HG03196 (cell line): ENCODE measurements around the gene ZNF316.

Experiments used
- ATAC-seq: cut with Tn5 transposase; IDR thresholded peaks from one replicate; pipeline ENCODE4 v1.9.1; 2021; ENCODE audit not compliant: unreplicated experiment

The ZNF316 gene

GRCh38 chr7:6636741-6637543 is at the start of gene ZNF316:
TSS of gene ZNF316 (plus strand) at chr7:6637318. CDS start at chr7:6642410, 5,092 bp downstream.
- ATAC-seq: peak; percentile 62

- no peak for ATAC-seq
These were observed 48.6 kb upstream of the ZNF316 start for GRCh38 chr7:6588566-6588965.

GRCh38 chr7:6589151-6589828 is 47.8 kb upstream of the ZNF316 start:
- ATAC-seq: no peak

- ATAC-seq: peak; percentile 80
These were observed 47.1 kb upstream of the ZNF316 start, which contains the start of gene INTS15 for GRCh38 chr7:6589829-6590644. TSS of gene INTS15 (plus strand) at chr7:6590021. CDS start at chr7:6590284, 263 bp downstream.

- ATAC-seq: no peak
These were observed 46.4 kb upstream of the ZNF316 start for GRCh38 chr7:6590645-6591110.

DNA sequence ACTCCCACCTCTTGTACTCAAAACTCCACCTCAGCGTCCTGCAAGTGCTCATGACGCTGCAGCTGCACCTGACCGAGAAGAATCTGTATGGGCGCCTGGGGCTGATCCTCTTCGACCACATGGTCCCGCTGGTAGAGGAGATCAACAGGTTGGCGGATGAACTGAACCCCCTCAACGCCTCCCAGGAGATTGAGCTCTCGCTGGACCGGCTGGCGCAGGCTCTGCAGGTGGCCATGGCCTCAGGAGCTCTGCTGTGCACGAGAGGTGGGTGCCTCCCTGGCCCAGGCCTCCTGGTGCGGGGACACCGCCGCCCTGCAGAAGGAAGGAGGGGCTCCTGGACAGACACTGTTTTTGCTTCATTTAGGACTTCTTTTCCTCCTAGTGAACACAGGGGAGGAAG is 37.0 kb upstream of the ZNF316 start:
- no peak for ATAC-seq

DNA sequence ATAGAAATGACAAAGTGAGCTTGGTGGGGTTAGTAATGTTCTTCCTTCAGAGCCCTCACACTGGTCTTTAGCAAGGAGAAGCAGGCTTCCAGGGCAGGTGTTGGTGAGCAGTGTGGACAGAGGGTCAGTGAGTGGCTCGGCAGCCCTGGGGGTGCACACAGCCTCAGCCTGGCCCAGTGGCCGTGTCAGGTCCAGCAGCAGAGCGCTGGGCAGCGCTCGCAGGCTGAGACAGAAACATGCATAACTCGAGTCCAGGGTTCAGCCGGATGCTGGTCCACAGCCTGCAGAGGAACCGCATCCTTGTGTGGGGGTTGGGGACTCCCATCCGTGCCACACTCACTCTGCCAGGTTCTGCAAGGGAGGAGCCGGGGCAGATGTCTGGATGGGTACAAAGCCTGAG is 32.7 kb upstream of the ZNF316 start:
- no peak for ATAC-seq

DNA sequence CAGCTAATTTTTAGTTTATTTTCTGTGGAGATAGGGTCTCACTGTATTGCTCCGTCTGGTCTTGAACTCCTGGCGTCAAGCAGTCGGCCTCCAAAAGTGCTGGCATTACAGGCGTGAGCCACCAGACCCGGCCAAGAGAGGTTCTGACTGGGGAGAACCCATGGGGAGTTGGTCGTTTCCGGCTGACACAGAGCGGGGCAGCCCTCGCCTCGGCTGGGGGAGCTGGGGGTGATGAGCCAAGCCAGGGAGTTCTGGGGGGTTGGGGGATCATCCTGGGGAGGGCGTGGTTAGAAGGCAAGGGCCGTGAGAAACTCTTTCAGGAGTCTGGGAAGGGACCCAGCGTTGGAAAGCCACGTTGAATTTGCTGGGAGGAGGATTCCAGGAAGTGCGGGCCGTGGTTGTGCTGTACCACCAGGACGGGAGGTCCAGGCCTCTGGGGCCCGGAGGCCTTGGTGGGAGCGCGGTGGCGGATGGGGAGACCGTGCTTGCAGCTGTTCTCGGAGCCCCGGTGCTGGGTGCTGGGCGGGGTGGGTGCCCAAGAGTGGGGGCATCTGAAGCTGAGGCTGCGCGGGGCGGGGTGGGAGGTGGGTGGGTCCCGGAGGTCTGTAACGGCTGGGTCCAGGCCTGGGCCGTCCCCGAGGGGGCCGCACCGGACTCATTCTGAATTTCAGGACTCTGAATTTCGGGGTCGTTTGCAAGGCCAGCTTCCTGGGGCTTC is 30.1 kb upstream of the ZNF316 start:
- no peak for ATAC-seq

- ATAC-seq: no peak
These were observed 29.5 kb upstream of the ZNF316 start for GRCh38 chr7:6607651-6608051.

- no peak for ATAC-seq
These were observed 29.0 kb upstream of the ZNF316 start for GRCh38 chr7:6608081-6608480.

- ATAC-seq: no peak
These were observed 28.3 kb upstream of the ZNF316 start for GRCh38 chr7:6608794-6609193.

GRCh38 chr7:6612819-6613218 is 24.3 kb upstream of the ZNF316 start:
- ATAC-seq: no peak

GRCh38 chr7:6613706-6614105 is 23.4 kb upstream of the ZNF316 start:
- no peak for ATAC-seq

DNA sequence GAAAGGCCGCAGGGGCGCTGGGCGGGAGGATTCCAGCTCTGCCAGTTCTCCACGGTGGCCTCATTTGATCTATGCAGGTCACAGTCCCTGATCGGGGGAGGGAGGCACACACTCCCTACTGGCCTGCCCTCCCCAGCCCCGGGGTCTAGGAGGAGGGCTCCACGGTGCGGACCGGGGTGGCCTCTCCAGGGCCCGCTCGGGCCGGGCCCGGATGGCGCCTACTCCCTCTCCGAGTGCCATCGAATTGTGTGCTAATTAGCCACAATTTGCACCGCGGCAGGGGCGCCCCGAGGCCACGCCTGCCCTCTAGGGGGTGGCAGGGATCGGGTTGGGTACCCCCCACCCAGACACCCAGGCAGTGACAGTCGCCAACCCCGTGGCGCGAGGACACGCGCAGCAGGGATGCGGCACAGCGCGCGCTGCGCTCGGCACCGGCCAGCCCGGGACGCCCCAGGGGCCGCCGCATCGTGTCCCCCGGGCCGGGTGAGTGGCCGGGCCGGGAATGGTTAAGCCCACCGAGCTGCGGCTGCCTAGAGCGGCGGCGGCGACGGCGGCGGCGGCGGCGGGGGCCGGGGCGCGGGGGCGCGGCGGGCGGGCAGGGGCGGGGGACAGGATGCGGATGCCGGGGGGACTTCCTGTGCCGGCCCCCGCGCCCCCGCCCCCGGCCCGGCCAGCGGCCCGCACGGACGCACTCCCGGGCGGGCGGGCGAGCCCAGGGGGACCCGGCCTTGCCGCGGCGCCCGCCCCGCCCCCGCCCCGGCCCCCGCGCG is 22.0 kb upstream of the ZNF316 start, which contains the start of gene ZNF853:
Gene ZNF853 (plus strand): TSS at position 658 of the 770 bp plus-strand sequence. CDS start 565 bp downstream, outside the sequence.
- no peak for ATAC-seq

DNA sequence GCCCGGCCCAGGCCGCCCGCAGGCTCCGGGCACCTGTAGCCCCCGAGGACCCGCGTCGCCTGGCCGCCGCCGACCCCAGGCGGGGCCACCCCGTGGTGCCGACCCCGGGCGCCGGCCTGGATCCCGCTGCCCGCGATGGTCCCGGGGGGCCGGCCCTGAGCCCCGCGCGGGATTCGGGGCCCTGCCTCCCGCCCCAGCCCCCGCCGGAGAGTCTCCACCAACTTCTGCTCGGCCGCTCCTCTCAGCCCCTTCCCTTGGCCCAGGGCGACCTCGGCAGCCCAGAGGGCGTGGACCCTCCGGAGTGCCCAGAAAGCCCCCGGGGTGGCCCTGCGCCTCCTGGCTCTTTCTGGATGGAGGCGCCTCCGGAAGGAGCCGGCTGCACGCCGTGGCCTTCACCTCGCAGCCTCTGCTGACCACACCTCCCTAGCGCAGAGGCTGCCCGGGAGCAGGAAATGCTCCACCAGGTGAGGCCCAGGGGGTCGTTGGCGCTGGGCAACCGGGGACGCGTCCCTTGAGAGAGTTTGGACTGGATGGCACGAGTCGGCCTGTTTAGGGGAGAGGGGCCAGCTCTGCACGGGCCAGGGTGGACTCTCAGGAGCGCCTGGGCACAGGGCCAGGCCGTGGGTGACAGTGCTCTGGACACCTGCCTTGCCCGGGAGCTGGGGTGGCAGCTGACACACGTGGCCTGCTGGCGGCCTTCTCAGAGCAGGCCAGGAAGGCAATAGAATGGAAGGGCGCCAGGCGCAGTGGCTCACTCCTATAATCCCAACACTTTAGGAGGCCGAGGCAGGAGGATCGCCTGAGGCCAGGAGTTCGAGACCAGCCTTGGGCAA is 21.2 kb upstream of the ZNF316 start:
- ATAC-seq: no peak

GRCh38 chr7:6616854-6617643 is 20.1 kb upstream of the ZNF316 start:
- ATAC-seq: no peak

- ATAC-seq: no peak
These were observed 18.5 kb upstream of the ZNF316 start for GRCh38 chr7:6618621-6619020.

- no peak for ATAC-seq
These were observed 17.2 kb upstream of the ZNF316 start for GRCh38 chr7:6619961-6620360.
